Liver (tissue), 9 donors: ENCODE measurements around the gene GAD1. TPM values are rescaled to one million over a fixed set of nuclear protein-coding genes. Genes with fewer than 3 reads are reported as not detected.

Experiments used
- DNase-seq: peaks from one replicate; pipeline ENCODE4 v3.0.0-alpha.2; 2017; ENCODE audit warnings: low spot score
- H3K27ac ChIP-seq, 2 donors: one replicate each; pipeline ENCODE4 v1.7.0; 2013; ENCODE audit warnings: inconsistent platforms in 2 of 2, low read length in 2 of 2, control low read depth in 1 of 2, low read depth in 1 of 2, mild to moderate bottlenecking in 1 of 2
- H3K27me3 ChIP-seq, 4 donors: one replicate each; pipeline versions ENCODE4 v1.6.1 to v1.7.0; 2013; ENCODE audit warnings: low read length in 3 of 4, inconsistent platforms in 1 of 4, mild to moderate bottlenecking in 1 of 4, moderate library complexity in 1 of 4; ENCODE audit not compliant: control insufficient read depth in 4 of 4, insufficient read depth in 4 of 4
- H3K36me3 ChIP-seq, 4 donors: one replicate each; pipeline versions ENCODE4 v1.6.1 to v1.7.0; 2013; ENCODE audit warnings: low read length in 3 of 4, mild to moderate bottlenecking in 3 of 4, low read depth in 1 of 4, moderate library complexity in 1 of 4; ENCODE audit not compliant: control insufficient read depth in 4 of 4, insufficient read depth in 3 of 4
- H3K4me1 ChIP-seq, 4 donors: one replicate each; pipeline versions ENCODE4 v1.6.1 to v1.7.0; 2013; ENCODE audit warnings: low read length in 3 of 4, mild to moderate bottlenecking in 3 of 4, moderate library complexity in 1 of 4; ENCODE audit not compliant: control insufficient read depth in 4 of 4, insufficient read depth in 4 of 4
- H3K4me3 ChIP-seq, 3 donors: one replicate each; pipeline versions ENCODE4 v1.6.1 to v1.7.0; 2013; ENCODE audit warnings: low read length in 3 of 3, control low read depth in 1 of 3, low read depth in 1 of 3, mild to moderate bottlenecking in 1 of 3
- H3K9ac ChIP-seq, 2 donors: one replicate each; pipeline ENCODE4 v1.7.0; 2013; ENCODE audit warnings: low read length in 2 of 2, mild to moderate bottlenecking in 2 of 2, moderate library complexity in 2 of 2, control low read depth in 1 of 2, low read depth in 1 of 2
- H3K9me3 ChIP-seq, 4 donors: one replicate each; pipeline versions ENCODE4 v1.6.1 to v1.7.0; 2013; ENCODE audit warnings: low read length in 3 of 4; ENCODE audit not compliant: control insufficient read depth in 4 of 4
- FOXA1 ChIP-seq: IDR thresholded peaks from 2 replicates; pipeline ENCODE4 v1.6.1; 2016; ENCODE audit warnings: antibody characterized with exemption
- FOXA2 ChIP-seq: IDR thresholded peaks from 2 replicates; pipeline ENCODE4 v1.6.1; 2016; ENCODE audit warnings: antibody characterized with exemption
- GABPA ChIP-seq, 2 donors: IDR thresholded peaks in 1 of 2; conservative IDR thresholded peaks in 1 of 2; 2 replicates each; pipeline ENCODE4 v1.6.1; 2016; ENCODE audit warnings: antibody characterized with exemption in 2 of 2, mild to moderate bottlenecking in 1 of 2, moderate library complexity in 1 of 2
- HNF4G ChIP-seq: IDR thresholded peaks from 2 replicates; pipeline ENCODE4 v1.6.1; 2016; ENCODE audit warnings: antibody characterized with exemption
- JUND ChIP-seq, 2 donors: IDR thresholded peaks; 2 replicates each; pipeline ENCODE4 v1.6.1; 2016; ENCODE audit warnings: antibody characterized with exemption in 2 of 2
- NR2F2 ChIP-seq: IDR thresholded peaks from 2 replicates; pipeline ENCODE4 v1.6.1; 2016; ENCODE audit warnings: antibody characterized with exemption
- RAD21 ChIP-seq, 2 donors: IDR thresholded peaks; 2 replicates each; pipeline ENCODE4 v1.6.1; 2016; ENCODE audit warnings: antibody characterized with exemption in 2 of 2, mild to moderate bottlenecking in 2 of 2
- RXRA ChIP-seq, 2 donors: IDR thresholded peaks; 2 replicates each; pipeline ENCODE4 v1.6.1; 2017 to 2018; ENCODE audit warnings: antibody characterized with exemption in 2 of 2, mild to moderate bottlenecking in 1 of 2
- SP1 ChIP-seq: IDR thresholded peaks from 2 replicates; pipeline ENCODE4 v1.6.1; 2018; ENCODE audit warnings: antibody characterized with exemption, mild to moderate bottlenecking
- TAF1 ChIP-seq: conservative IDR thresholded peaks from 2 replicates; pipeline ENCODE4 v1.6.1; 2016; ENCODE audit warnings: antibody characterized with exemption, mild to moderate bottlenecking
- YY1 ChIP-seq: IDR thresholded peaks from 2 replicates; pipeline ENCODE4 v1.6.1; 2016; ENCODE audit warnings: antibody characterized with exemption, mild to moderate bottlenecking
- WGBS: extraction: QIAGEN DNeasy Blood & Tissue Kit; methylation state at CpG from one replicate; pipeline ENCODE4 v1.1.7; 2013; 5-methylcytosine and 5-hydroxymethylcytosine counted together
- polyA plus RNA-seq, 2 donors: library from polyadenylated mRNA; stranded (reverse) in 1 of 2; unstranded in 1 of 2; fragments of 200-250 nt in 1 of 2; fragments of >200 nt in 1 of 2; fragmentation: Nextera tagmentation in 1 of 2; extraction: Ambion mirVana in 1 of 2; gene quantifications; one replicate each; pipeline versions ENCODE4 v1.2.1 to v1.2.3, GENCODE V29; 2013 to 2015
- total RNA-seq, 2 donors: library from RNA; depleted of rRNA; stranded (reverse); fragments of >200 nt; gene quantifications; one replicate each; pipeline ENCODE4 v1.2.3, GENCODE V29; 2014
- TF ChIP-seq, protein P1 (sequence below): IDR thresholded peaks from 2 replicates; pipeline ENCODE4 v1.6.1; 2016; ENCODE audit warnings: antibody characterized with exemption, mild to moderate bottlenecking
- TF ChIP-seq, protein P2 (sequence below): fragments of 150-350 bp; IDR thresholded peaks from 2 replicates; pipeline ENCODE4 v1.5.1; 2017; ENCODE audit warnings: improper control_type of control experiment, low read depth, low read length; ENCODE audit not compliant: missing input control
- TF ChIP-seq, protein P3 (sequence below): IDR thresholded peaks from 2 replicates; pipeline ENCODE4 v1.6.1; 2016; ENCODE audit warnings: antibody characterized with exemption
- TF ChIP-seq, protein P4 (sequence below): IDR thresholded peaks from 2 replicates; pipeline ENCODE4 v1.6.1; 2016; ENCODE audit warnings: antibody characterized with exemption
- donor health status: healthy.
- donor health status: healthy.
- donor health status: healthy.
- donor health status: healthy.
- donor health status: healthy.

The GAD1 gene
- total and polyA plus RNA-seq, 4 donors = 0.08 to 0.19 TPM; not detected in 2

DNA sequence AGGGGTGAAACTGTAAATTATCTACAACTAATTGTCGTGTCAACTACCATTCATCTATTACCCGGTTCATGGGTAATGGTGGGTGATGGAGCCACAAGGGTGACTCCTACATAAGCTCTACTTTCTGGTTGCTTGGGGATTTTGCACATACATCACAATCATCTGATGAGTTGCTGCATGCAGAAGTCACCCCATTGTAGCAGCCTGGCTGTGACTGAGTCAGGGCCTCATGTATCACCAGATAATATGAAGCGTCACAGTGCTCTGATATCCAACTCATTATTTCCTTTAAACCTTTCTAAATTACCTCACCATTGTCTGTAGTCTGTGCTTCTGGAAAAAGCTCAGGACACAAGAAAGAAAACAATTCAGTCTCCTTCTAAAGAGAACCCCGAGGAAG lies 79.9 kb downstream of the GAD1 start:
- Histone ChIP-seq H3K27ac (no peak overlapping the region), H3K36me3 (no peaks in the 10 kb centered on the region), H3K4me3 (no peak overlapping the region), H3K27me3 (no peaks in the 10 kb centered on the region), H3K9me3 (no peaks in the 10 kb centered on the region), H3K4me1 (peaks cover 0 to 10% (median 7%) of the 10 kb centered on the region in 4 donors), H3K9ac (no peak overlapping the region)
- DNase-seq = no peak
- WGBS = 87% methylated on average over 4 of the region's 4 CpGs
- TF ChIP-seq GABPA (IDR thresholded peaks at IDR 0.05 in 1 of 2, conservative IDR thresholded peaks at IDR 0.05 in 1 of 2) (no peak), RXRA (IDR thresholded peaks at IDR 0.05) (no peak), RAD21 (IDR thresholded peaks at IDR 0.05) (no peak), YY1 (no peak), TAF1 (no peak), JUND (IDR thresholded peaks at IDR 0.05) (no peak), HNF4G (no peak)
- TF ChIP-seq, protein P1, sequence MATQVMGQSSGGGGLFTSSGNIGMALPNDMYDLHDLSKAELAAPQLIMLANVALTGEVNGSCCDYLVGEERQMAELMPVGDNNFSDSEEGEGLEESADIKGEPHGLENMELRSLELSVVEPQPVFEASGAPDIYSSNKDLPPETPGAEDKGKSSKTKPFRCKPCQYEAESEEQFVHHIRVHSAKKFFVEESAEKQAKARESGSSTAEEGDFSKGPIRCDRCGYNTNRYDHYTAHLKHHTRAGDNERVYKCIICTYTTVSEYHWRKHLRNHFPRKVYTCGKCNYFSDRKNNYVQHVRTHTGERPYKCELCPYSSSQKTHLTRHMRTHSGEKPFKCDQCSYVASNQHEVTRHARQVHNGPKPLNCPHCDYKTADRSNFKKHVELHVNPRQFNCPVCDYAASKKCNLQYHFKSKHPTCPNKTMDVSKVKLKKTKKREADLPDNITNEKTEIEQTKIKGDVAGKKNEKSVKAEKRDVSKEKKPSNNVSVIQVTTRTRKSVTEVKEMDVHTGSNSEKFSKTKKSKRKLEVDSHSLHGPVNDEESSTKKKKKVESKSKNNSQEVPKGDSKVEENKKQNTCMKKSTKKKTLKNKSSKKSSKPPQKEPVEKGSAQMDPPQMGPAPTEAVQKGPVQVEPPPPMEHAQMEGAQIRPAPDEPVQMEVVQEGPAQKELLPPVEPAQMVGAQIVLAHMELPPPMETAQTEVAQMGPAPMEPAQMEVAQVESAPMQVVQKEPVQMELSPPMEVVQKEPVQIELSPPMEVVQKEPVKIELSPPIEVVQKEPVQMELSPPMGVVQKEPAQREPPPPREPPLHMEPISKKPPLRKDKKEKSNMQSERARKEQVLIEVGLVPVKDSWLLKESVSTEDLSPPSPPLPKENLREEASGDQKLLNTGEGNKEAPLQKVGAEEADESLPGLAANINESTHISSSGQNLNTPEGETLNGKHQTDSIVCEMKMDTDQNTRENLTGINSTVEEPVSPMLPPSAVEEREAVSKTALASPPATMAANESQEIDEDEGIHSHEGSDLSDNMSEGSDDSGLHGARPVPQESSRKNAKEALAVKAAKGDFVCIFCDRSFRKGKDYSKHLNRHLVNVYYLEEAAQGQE = no peak
- TF ChIP-seq, protein P2, sequence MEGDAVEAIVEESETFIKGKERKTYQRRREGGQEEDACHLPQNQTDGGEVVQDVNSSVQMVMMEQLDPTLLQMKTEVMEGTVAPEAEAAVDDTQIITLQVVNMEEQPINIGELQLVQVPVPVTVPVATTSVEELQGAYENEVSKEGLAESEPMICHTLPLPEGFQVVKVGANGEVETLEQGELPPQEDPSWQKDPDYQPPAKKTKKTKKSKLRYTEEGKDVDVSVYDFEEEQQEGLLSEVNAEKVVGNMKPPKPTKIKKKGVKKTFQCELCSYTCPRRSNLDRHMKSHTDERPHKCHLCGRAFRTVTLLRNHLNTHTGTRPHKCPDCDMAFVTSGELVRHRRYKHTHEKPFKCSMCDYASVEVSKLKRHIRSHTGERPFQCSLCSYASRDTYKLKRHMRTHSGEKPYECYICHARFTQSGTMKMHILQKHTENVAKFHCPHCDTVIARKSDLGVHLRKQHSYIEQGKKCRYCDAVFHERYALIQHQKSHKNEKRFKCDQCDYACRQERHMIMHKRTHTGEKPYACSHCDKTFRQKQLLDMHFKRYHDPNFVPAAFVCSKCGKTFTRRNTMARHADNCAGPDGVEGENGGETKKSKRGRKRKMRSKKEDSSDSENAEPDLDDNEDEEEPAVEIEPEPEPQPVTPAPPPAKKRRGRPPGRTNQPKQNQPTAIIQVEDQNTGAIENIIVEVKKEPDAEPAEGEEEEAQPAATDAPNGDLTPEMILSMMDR = no peak
- TF ChIP-seq, protein P3, sequence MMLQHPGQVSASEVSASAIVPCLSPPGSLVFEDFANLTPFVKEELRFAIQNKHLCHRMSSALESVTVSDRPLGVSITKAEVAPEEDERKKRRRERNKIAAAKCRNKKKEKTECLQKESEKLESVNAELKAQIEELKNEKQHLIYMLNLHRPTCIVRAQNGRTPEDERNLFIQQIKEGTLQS = no peak
- TF ChIP-seq, protein P4, sequence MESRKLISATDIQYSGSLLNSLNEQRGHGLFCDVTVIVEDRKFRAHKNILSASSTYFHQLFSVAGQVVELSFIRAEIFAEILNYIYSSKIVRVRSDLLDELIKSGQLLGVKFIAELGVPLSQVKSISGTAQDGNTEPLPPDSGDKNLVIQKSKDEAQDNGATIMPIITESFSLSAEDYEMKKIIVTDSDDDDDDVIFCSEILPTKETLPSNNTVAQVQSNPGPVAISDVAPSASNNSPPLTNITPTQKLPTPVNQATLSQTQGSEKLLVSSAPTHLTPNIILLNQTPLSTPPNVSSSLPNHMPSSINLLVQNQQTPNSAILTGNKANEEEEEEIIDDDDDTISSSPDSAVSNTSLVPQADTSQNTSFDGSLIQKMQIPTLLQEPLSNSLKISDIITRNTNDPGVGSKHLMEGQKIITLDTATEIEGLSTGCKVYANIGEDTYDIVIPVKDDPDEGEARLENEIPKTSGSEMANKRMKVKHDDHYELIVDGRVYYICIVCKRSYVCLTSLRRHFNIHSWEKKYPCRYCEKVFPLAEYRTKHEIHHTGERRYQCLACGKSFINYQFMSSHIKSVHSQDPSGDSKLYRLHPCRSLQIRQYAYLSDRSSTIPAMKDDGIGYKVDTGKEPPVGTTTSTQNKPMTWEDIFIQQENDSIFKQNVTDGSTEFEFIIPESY = no peak

DNA sequence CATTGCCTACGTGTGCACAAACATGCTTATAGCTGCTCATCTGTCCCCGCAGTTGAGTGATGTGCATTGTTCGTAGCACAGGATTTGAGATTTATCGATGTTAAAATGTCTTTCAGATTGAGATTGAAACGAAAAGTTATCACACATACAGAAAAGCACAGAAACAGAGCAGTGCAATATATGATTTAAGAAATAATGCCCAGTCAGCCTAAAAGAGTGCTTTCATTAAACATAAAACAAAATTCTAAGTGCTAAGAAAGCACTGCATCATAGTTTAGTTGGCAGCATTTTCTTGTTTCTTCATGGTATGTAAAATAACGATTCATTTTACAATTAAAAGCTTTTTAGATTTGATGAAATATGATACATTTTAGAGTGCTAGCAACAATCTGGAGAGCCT lies 80.4 kb downstream of the GAD1 start:
- no peak overlapping the region for H3K27ac ChIP-seq
- no peak for DNase-seq
- H3K36me3 ChIP-seq = no peaks in the 10 kb centered on the region
- 94% methylated on average over 6 of the region's 6 CpGs for WGBS
- H3K9ac ChIP-seq = no peak overlapping the region
- H3K4me3 ChIP-seq = no peak overlapping the region
- H3K4me1 ChIP-seq = peaks cover 0 to 10% (median 7%) of the 10 kb centered on the region in 4 donors
- no peaks in the 10 kb centered on the region for H3K9me3 ChIP-seq
- no peak for TF ChIP-seq SP1
- no peak for TF ChIP-seq HNF4G
- TF ChIP-seq NR2F2 = no peak
- TF ChIP-seq FOXA1 = no peak
- no peak for TF ChIP-seq TAF1
- TF ChIP-seq FOXA2 = no peak
- TF ChIP-seq, protein P4 = no peak
- no peak for TF ChIP-seq RXRA (IDR thresholded peaks at IDR 0.05)
- TF ChIP-seq RAD21 (IDR thresholded peaks at IDR 0.05) = no peak
- H3K27me3 ChIP-seq = no peaks in the 10 kb centered on the region
